WTC11 (cell line): ENCODE data around the gene IFRD2. TPM values are rescaled to one million over a fixed set of nuclear protein-coding genes. Genes with fewer than 3 reads are reported as not detected.
A peak's percentile ranks its signal among the peaks of the same experiment; 100 is the strongest.

Experiments used
- ATAC-seq: fragments of 200-7000 bp; cut with Tn5 transposase; 2 replicates; pipeline ENCODE4 v1.10.0; 2021; ENCODE audit warnings: mild to moderate bottlenecking, moderate library complexity
- CTCF ChIA-PET: fragments of 300-600 bp; sonication (Branson Sonifier 250); formaldehyde crosslinking; loops from one replicate; lab custom pipeline; 2021; ENCODE audit warnings: antibody characterized with exemption; lab: Charles Lee
- POLR2A ChIA-PET: fragments of 350-600 bp; sonication (Branson Sonifier 250); formaldehyde crosslinking; loops from one replicate; lab custom pipeline; 2021; ENCODE audit warnings: antibody characterized with exemption; lab: Charles Lee
- DNase-seq: peaks from one replicate; pipeline ENCODE4 v3.0.0; 2021; ENCODE audit warnings: low spot score
- H3K27ac Mint-ChIP-seq: 2 replicates; pipeline ENCODE4 v1.8.0; 2021; ENCODE audit warnings: mixed read lengths
- H3K27me3 Mint-ChIP-seq: 2 replicates; pipeline ENCODE4 v1.8.0; 2021; ENCODE audit warnings: low read depth, mild to moderate bottlenecking, moderate library complexity, mixed read lengths
- H3K36me3 Mint-ChIP-seq: 2 replicates; pipeline ENCODE4 v1.8.0; 2021; ENCODE audit warnings: mixed read lengths
- H3K4me1 Mint-ChIP-seq: 2 replicates; pipeline ENCODE4 v1.8.0; 2022; ENCODE audit warnings: mixed read lengths
- H3K4me3 Mint-ChIP-seq: 2 replicates; pipeline ENCODE4 v1.8.0; 2021; ENCODE audit warnings: mild to moderate bottlenecking, moderate library complexity, mixed read lengths
- H3K9me3 Mint-ChIP-seq: 2 replicates; pipeline ENCODE4 v1.8.0; 2021; ENCODE audit warnings: mixed read lengths
- E2F1 ChIP-seq: sonication (generic); formaldehyde crosslinking; IDR thresholded peaks from 2 replicates; pipeline ENCODE4 v1.8.0; 2022; ENCODE audit warnings: mild to moderate bottlenecking, missing genetic modification reagents
- E2F4 ChIP-seq: sonication (generic); formaldehyde crosslinking; IDR thresholded peaks from 2 replicates; pipeline ENCODE4 v1.8.1; 2022; ENCODE audit warnings: low read depth, mild to moderate bottlenecking, moderate library complexity, missing genetic modification reagents, borderline replicate concordance
- ERG ChIP-seq: fragments of 250-450 bp; sonication (Bioruptor Pico); IDR thresholded peaks from 2 replicates; pipeline ENCODE4 v1.8.0; 2021; ENCODE audit warnings: mild to moderate bottlenecking
- FOXK1 ChIP-seq: sonication (generic); formaldehyde crosslinking; IDR thresholded peaks from 2 replicates; pipeline ENCODE4 v1.8.0; 2022; ENCODE audit warnings: mild to moderate bottlenecking, moderate library complexity, missing genetic modification reagents
- FOXP1 ChIP-seq: sonication (generic); formaldehyde crosslinking; IDR thresholded peaks from 2 replicates; pipeline ENCODE4 v1.8.0; 2022; ENCODE audit warnings: missing genetic modification reagents, mild to moderate bottlenecking, moderate library complexity, borderline replicate concordance
- GRHL2 ChIP-seq: fragments of 250-450 bp; sonication (Bioruptor Pico); IDR thresholded peaks from 2 replicates; pipeline ENCODE4 v1.8.0; 2022; ENCODE audit warnings: mild to moderate bottlenecking, moderate library complexity; ENCODE audit not compliant: insufficient replicate concordance, severe bottlenecking
- GTF2I ChIP-seq: fragments of 250-450 bp; sonication (Bioruptor Pico); conservative IDR thresholded peaks from 2 replicates; pipeline ENCODE4 v1.4.0; 2021; ENCODE audit warnings: mild to moderate bottlenecking
- HMGA2 ChIP-seq: fragments of 250-450 bp; sonication (Bioruptor Pico); IDR thresholded peaks from 2 replicates; pipeline ENCODE4 v1.4.0; 2021; ENCODE audit warnings: mild to moderate bottlenecking, moderate library complexity
- KAT7 ChIP-seq: sonication (generic); formaldehyde crosslinking; IDR thresholded peaks from 2 replicates; pipeline ENCODE4 v1.8.1; 2023; ENCODE audit warnings: missing genetic modification reagents, mild to moderate bottlenecking, borderline replicate concordance
- MAX ChIP-seq: sonication (generic); formaldehyde crosslinking; IDR thresholded peaks from 2 replicates; pipeline ENCODE4 v1.8.0; 2022; ENCODE audit warnings: mild to moderate bottlenecking, missing genetic modification reagents
- OVOL2 ChIP-seq: fragments of 250-450 bp; sonication (Bioruptor Pico); IDR thresholded peaks from 2 replicates; pipeline ENCODE4 v1.9.0; 2021; ENCODE audit warnings: mild to moderate bottlenecking, borderline replicate concordance
- SMAD4 ChIP-seq: sonication (generic); formaldehyde crosslinking; IDR thresholded peaks from 2 replicates; pipeline ENCODE4 v1.8.0; 2022; ENCODE audit warnings: mild to moderate bottlenecking, missing genetic modification reagents
- SP1 ChIP-seq: sonication (generic); formaldehyde crosslinking; conservative IDR thresholded peaks from 2 replicates; pipeline ENCODE4 v1.8.1; 2022; ENCODE audit warnings: missing genetic modification reagents
- TEAD4 ChIP-seq: sonication (generic); formaldehyde crosslinking; IDR thresholded peaks from 2 replicates; pipeline ENCODE4 v1.8.0; 2022; ENCODE audit warnings: mild to moderate bottlenecking, missing genetic modification reagents
- ZBTB21 ChIP-seq: sonication (generic); formaldehyde crosslinking; IDR thresholded peaks from 2 replicates; pipeline ENCODE4 v1.8.1; 2023; ENCODE audit warnings: mild to moderate bottlenecking, missing genetic modification reagents, borderline replicate concordance
- ZNF263 ChIP-seq: sonication (generic); formaldehyde crosslinking; IDR thresholded peaks from 2 replicates; pipeline ENCODE4 v1.8.1; 2022; ENCODE audit warnings: low read depth, mild to moderate bottlenecking, moderate library complexity, missing genetic modification reagents
- ZSCAN18 ChIP-seq: fragments of 250-450 bp; sonication (Bioruptor Pico); IDR thresholded peaks from 2 replicates; pipeline ENCODE4 v2.1.2; 2022; ENCODE audit warnings: mild to moderate bottlenecking, moderate library complexity
- total RNA-seq: library from RNA; stranded (reverse); gene quantifications from 3 replicates; pipeline ENCODE4 v1.2.3, GENCODE V29; 2021
- TF ChIP-seq, protein P1 (sequence below): sonication (generic); formaldehyde crosslinking; IDR thresholded peaks from 2 replicates; pipeline ENCODE4 v1.8.1; 2023; ENCODE audit warnings: mild to moderate bottlenecking, missing genetic modification reagents
- TF ChIP-seq, protein P2 (sequence below): sonication (generic); formaldehyde crosslinking; IDR thresholded peaks from 2 replicates; pipeline ENCODE4 v1.8.1; 2023; ENCODE audit warnings: mild to moderate bottlenecking, missing genetic modification reagents, moderate library complexity

Gene IFRD2
- total RNA-seq, 1 experiment from 2014 or later, result 92.0 TPM

- CTCF ChIA-PET, result interaction anchor here (0.6 to 6.4 kb wide), 11 partner anchors 13 to 122 kb away, joined by 3 to 88 read pairs (median 7); no protein-coding TSS in a partner anchor
- no peak for ATAC-seq
- no peaks in the 10 kb centered on the region for H3K27me3 Mint-ChIP-seq
- peak overlapping the region; percentile 89 for H3K27ac Mint-ChIP-seq
- TF ChIP-seq ZBTB21 (no peak), HMGA2 (CRISPR knock-in tag) (no peak), ZSCAN18 (no peak), SP1 (CRISPR knock-in tag) (no peak), FOXP1 (CRISPR knock-in tag) (no peak), GTF2I (no peak), ZNF263 (CRISPR knock-in tag) (no peak), GRHL2 (no peak), KAT7 (no peak), MAX (CRISPR knock-in tag) (no peak), FOXK1 (no peak), SMAD4 (CRISPR knock-in tag) (no peak), ERG (no peak), OVOL2 (CRISPR knock-in tag) (no peak), TEAD4 (CRISPR knock-in tag) (no peak)
- TF ChIP-seq, protein P1, sequence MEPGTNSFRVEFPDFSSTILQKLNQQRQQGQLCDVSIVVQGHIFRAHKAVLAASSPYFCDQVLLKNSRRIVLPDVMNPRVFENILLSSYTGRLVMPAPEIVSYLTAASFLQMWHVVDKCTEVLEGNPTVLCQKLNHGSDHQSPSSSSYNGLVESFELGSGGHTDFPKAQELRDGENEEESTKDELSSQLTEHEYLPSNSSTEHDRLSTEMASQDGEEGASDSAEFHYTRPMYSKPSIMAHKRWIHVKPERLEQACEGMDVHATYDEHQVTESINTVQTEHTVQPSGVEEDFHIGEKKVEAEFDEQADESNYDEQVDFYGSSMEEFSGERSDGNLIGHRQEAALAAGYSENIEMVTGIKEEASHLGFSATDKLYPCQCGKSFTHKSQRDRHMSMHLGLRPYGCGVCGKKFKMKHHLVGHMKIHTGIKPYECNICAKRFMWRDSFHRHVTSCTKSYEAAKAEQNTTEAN (CRISPR knock-in tag), result no peak
- TF ChIP-seq, protein P2, sequence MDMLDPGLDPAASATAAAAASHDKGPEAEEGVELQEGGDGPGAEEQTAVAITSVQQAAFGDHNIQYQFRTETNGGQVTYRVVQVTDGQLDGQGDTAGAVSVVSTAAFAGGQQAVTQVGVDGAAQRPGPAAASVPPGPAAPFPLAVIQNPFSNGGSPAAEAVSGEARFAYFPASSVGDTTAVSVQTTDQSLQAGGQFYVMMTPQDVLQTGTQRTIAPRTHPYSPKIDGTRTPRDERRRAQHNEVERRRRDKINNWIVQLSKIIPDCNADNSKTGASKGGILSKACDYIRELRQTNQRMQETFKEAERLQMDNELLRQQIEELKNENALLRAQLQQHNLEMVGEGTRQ (CRISPR knock-in tag), result no peak
- no peaks in the 10 kb centered on the region for H3K9me3 Mint-ChIP-seq
- DNase-seq, result no peak
- peak overlapping the region; percentile 39 for H3K4me3 Mint-ChIP-seq
- POLR2A ChIA-PET, result no interaction called here
- H3K4me1 Mint-ChIP-seq, result peaks cover 86% of the 10 kb centered on the region
- peaks cover 2% of the 10 kb centered on the region; the same call in 1 of the 2 replicates for H3K36me3 Mint-ChIP-seq
Observed at GRCh38 chr3:50242851-50243542, 49.2 kb downstream of the IFRD2 start.

DNA sequence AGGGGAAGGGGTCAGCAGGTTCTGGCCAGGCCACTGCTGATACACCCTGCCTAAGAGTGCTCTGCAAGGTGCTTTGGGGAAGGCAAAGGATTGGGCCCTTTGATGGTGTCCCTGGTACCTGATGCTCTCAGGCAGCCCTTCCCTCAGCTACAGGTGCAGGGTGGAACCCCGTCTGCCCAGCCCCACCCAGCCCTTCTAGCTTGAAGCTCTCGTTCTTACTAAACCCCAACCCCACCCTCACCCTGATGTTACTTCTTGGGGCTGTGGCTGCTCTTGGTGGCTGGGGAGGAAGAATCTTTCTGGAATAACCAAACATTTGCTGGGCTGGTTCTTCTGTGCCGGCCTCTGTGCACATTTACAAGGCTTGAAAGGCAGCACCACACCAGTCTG, 49.9 kb downstream of the IFRD2 start:
- H3K27me3 Mint-ChIP-seq, result no peaks in the 10 kb centered on the region
- POLR2A ChIA-PET, result interaction anchor here (1.9 kb wide), 1 partner anchor 25 kb away, joined by 6 read pairs; no protein-coding TSS in a partner anchor
- CTCF ChIA-PET, result interaction anchor here (0.6 to 6.4 kb wide), 10 partner anchors 14 to 50 kb away, joined by 3 to 88 read pairs (median 10); no protein-coding TSS in a partner anchor
- H3K4me3 Mint-ChIP-seq, result peak overlapping the region; percentile 69
- no peak for DNase-seq
- peaks cover 90% of the 10 kb centered on the region for H3K4me1 Mint-ChIP-seq
- no peaks in the 10 kb centered on the region for H3K9me3 Mint-ChIP-seq
- ATAC-seq, result no peak
- no peak for TF ChIP-seq SMAD4 (CRISPR knock-in tag)
- no peak for TF ChIP-seq E2F1 (CRISPR knock-in tag)
- no peak for TF ChIP-seq E2F4 (CRISPR knock-in tag)
- peak overlapping the region; percentile 89 for H3K27ac Mint-ChIP-seq
- peaks cover 2% of the 10 kb centered on the region; the same call in 1 of the 2 replicates for H3K36me3 Mint-ChIP-seq
